Neural progenitor cell (in vitro differentiated cells): ENCODE results near the gene VWA5B1. TPM values are rescaled to one million over a fixed set of nuclear protein-coding genes. Genes with fewer than 3 reads are reported as not detected.

Source experiments
- DNase-seq: peaks from one replicate; pipeline ENCODE4 v3.0.0-alpha.2; 2016; ENCODE audit warnings: low spot score
- H2AFZ ChIP-seq: fragments of 200-600 bp; sonication (generic); replicated peaks from 2 replicates; pipeline ENCODE4 v1.6.1; 2016; ENCODE audit warnings: antibody characterized with exemption
- H3F3A ChIP-seq: fragments of 200-600 bp; sonication (generic); 2 replicates; pipeline ENCODE4 v1.6.1; 2016; ENCODE audit warnings: antibody characterized with exemption, low read depth
- H3K27ac ChIP-seq: fragments of 200-600 bp; sonication (generic); 2 replicates; pipeline ENCODE4 v1.5.1; 2016; ENCODE audit warnings: mild to moderate bottlenecking
- H3K27me3 ChIP-seq: fragments of 200-600 bp; sonication (generic); 2 replicates; pipeline ENCODE4 v1.6.1; 2016; ENCODE audit warnings: mild to moderate bottlenecking, moderate library complexity
- H3K36me3 ChIP-seq: fragments of 200-600 bp; sonication (generic); 2 replicates; pipeline ENCODE4 v1.5.1; 2016
- H3K4me1 ChIP-seq: fragments of 200-600 bp; sonication (generic); 2 replicates; pipeline ENCODE4 v1.6.1; 2016; ENCODE audit warnings: mixed run types
- H3K4me2 ChIP-seq: fragments of 200-600 bp; sonication (generic); 2 replicates; pipeline ENCODE4 v1.6.1; 2016
- H3K4me3 ChIP-seq: fragments of 200-600 bp; sonication (generic); 2 replicates; pipeline ENCODE4 v1.5.1; 2016
- H3K79me2 ChIP-seq: fragments of 200-600 bp; sonication (generic); 2 replicates; pipeline ENCODE4 v1.6.1; 2016; ENCODE audit warnings: low read depth
- H3K9ac ChIP-seq: fragments of 200-600 bp; sonication (generic); 2 replicates; pipeline ENCODE4 v1.6.1; 2016
- H3K9me3 ChIP-seq: fragments of 200-600 bp; sonication (generic); 2 replicates; pipeline ENCODE4 v1.5.1; 2016; ENCODE audit warnings: low read depth
- H4K20me1 ChIP-seq: fragments of 200-600 bp; sonication (generic); 2 replicates; pipeline ENCODE4 v1.6.1; 2016; ENCODE audit warnings: low read depth
- H3K27ac Mint-ChIP-seq: 3 replicates; pipeline ENCODE4 v1.8.0; 2021; ENCODE audit warnings: mixed read lengths
- H3K27me3 Mint-ChIP-seq: 2 replicates; pipeline ENCODE4 v1.8.0; 2022; ENCODE audit warnings: low read depth, mild to moderate bottlenecking, inconsistent platforms, moderate library complexity, mixed read lengths; ENCODE audit not compliant: insufficient read depth
- H3K36me3 Mint-ChIP-seq: 3 replicates; pipeline ENCODE4 v1.8.0; 2021; ENCODE audit warnings: mixed read lengths
- H3K4me1 Mint-ChIP-seq: 3 replicates; pipeline ENCODE4 v1.8.0; 2021; ENCODE audit warnings: mixed read lengths
- H3K4me3 Mint-ChIP-seq: 3 replicates; pipeline ENCODE4 v1.8.0; 2021; ENCODE audit warnings: mild to moderate bottlenecking, moderate library complexity, mixed read lengths
- H3K9me3 Mint-ChIP-seq: 3 replicates; pipeline ENCODE4 v1.8.0; 2020; ENCODE audit warnings: mixed read lengths
- EZH2 ChIP-seq: fragments of 200-600 bp; sonication (generic); IDR thresholded peaks from 2 replicates; pipeline ENCODE4 v1.6.1; 2017; ENCODE audit warnings: antibody characterized with exemption, mild to moderate bottlenecking, moderate library complexity
- EZH2phosphoT487 ChIP-seq: fragments of 200-600 bp; sonication (generic); IDR thresholded peaks from 2 replicates; pipeline ENCODE4 v1.6.1; 2017; ENCODE audit warnings: antibody characterized with exemption
- total RNA-seq: library from RNA; depleted of rRNA; stranded (reverse); fragments of >200 nt; gene quantifications from 2 replicates; pipeline ENCODE4 v1.2.3, GENCODE V29; 2015; ENCODE audit warnings: low replicate concordance
- TF ChIP-seq, protein P1 (sequence below): fragments of 200-600 bp; sonication (generic); IDR thresholded peaks from 2 replicates; pipeline ENCODE4 v1.5.1; 2017; ENCODE audit warnings: antibody characterized with exemption, mild to moderate bottlenecking

Gene VWA5B1
- total RNA-seq, 1 donor from 2014 or later = not detected

DNA sequence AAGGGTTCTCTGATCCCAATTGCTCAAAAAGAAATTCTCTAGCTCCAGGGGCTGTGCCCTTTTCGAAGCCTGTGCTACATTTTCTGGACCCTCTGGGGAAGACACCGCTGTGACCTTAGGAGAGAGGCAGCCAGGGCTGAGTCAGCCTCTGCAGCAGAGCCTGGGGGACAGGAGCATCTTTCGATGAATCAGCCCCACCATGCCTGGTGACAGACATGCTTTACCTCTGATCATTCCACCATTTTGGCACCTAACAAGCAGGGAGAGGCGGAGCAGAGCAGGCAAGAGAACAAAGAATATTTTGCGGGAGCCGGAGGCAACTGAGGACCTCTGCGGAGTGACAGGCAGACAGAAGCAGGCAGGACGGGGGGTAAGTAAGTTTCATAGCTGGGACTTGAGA lies 84.9 kb downstream of the VWA5B1 start:
- Mint-ChIP-seq H3K27me3 (peaks cover 16% of the 10 kb centered on the region), H3K9me3 (no peaks in the 10 kb centered on the region), H3K27ac (no peak overlapping the region), H3K36me3 (no peaks in the 10 kb centered on the region), H3K4me3 (no peak overlapping the region), H3K4me1 (peaks cover 20% of the 10 kb centered on the region)
- H3K27me3 ChIP-seq = peaks cover 93% of the 10 kb centered on the region
- H3K9ac ChIP-seq = no peak overlapping the region
- H3F3A ChIP-seq = no peaks in the 10 kb centered on the region
- H3K9me3 ChIP-seq = no peaks in the 10 kb centered on the region
- H3K4me1 ChIP-seq = no peaks in the 10 kb centered on the region
- no peak overlapping the region for H2AFZ ChIP-seq
- H4K20me1 ChIP-seq = peaks cover 13% of the 10 kb centered on the region
- no peak overlapping the region for H3K27ac ChIP-seq
- TF ChIP-seq EZH2phosphoT487 = no peak
- TF ChIP-seq, protein P1, sequence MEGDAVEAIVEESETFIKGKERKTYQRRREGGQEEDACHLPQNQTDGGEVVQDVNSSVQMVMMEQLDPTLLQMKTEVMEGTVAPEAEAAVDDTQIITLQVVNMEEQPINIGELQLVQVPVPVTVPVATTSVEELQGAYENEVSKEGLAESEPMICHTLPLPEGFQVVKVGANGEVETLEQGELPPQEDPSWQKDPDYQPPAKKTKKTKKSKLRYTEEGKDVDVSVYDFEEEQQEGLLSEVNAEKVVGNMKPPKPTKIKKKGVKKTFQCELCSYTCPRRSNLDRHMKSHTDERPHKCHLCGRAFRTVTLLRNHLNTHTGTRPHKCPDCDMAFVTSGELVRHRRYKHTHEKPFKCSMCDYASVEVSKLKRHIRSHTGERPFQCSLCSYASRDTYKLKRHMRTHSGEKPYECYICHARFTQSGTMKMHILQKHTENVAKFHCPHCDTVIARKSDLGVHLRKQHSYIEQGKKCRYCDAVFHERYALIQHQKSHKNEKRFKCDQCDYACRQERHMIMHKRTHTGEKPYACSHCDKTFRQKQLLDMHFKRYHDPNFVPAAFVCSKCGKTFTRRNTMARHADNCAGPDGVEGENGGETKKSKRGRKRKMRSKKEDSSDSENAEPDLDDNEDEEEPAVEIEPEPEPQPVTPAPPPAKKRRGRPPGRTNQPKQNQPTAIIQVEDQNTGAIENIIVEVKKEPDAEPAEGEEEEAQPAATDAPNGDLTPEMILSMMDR = no peak
- TF ChIP-seq EZH2 = no peak
- no peak for DNase-seq
- no peak overlapping the region for H3K4me2 ChIP-seq
- no peaks in the 10 kb centered on the region for H3K36me3 ChIP-seq
- H3K4me3 ChIP-seq = no peak overlapping the region
- H3K79me2 ChIP-seq = no peaks in the 10 kb centered on the region

DNA sequence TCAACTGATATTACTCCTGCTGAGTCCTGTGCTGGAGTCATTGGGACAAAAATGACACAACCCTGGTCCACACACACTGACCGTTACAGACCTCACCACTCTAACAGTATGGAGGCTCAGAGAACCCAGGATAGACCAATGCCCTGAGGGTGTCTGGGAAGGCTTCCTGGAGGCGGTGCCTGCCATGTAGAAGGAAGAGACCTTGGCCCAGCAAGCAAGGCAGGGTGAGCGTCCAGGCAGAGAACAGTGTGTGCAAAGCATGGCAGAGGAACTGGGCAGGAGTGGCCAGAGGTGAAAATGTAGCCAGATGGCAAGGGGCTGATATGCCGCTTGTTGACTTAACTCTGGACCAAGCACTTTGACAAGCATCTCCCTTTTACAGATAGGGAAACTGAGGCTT lies 85.5 kb downstream of the VWA5B1 start:
- Mint-ChIP-seq H3K36me3 (no peaks in the 10 kb centered on the region), H3K9me3 (no peaks in the 10 kb centered on the region), H3K27ac (no peak overlapping the region), H3K4me3 (no peak overlapping the region), H3K4me1 (peaks cover 20% of the 10 kb centered on the region), H3K27me3 (peaks cover 12% of the 10 kb centered on the region)
- H2AFZ ChIP-seq = no peak overlapping the region
- H3K9me3 ChIP-seq = no peaks in the 10 kb centered on the region
- H3K27ac ChIP-seq = no peak overlapping the region
- peaks cover 8% of the 10 kb centered on the region for H4K20me1 ChIP-seq
- H3F3A ChIP-seq = no peaks in the 10 kb centered on the region
- no peak overlapping the region for H3K4me3 ChIP-seq
- no peak overlapping the region for H3K9ac ChIP-seq
- H3K4me2 ChIP-seq = no peak overlapping the region
- no peak for DNase-seq
- no peaks in the 10 kb centered on the region for H3K4me1 ChIP-seq
- no peaks in the 10 kb centered on the region for H3K79me2 ChIP-seq
- H3K36me3 ChIP-seq = no peaks in the 10 kb centered on the region
- H3K27me3 ChIP-seq = peaks cover 93% of the 10 kb centered on the region
- no peak for TF ChIP-seq EZH2phosphoT487
- TF ChIP-seq EZH2 = peak; percentile 23

DNA sequence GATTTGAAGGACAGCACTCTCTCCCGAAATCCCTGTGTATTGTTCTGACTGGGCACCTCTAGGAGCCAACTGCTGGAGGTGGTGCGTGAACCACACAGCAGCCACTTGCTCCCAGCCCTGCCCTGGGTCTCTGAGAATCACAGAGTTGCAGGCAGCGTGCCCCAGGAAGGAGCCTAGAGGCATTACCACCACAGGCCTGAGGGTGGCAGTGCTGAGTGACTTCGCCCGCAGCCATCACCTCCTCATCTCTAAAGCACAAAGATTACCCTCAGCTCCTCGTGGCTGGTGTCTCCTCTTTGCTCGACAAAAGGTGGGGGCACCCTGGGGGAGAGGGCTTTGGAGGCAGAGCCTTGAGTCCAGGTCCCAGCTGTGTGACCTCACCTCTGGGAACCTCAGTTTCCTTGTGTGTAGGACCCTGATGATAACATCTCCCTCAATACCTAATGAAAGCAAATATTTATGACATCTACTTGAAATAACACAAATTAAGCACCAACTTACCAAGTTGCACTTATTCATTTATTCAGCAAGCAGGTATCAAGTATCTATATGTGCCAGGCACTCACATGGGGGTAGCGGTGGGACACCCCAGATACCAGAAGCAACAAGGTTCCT lies 86.3 kb downstream of the VWA5B1 start:
- peak; percentile 71 for DNase-seq
- Histone ChIP-seq H4K20me1 (no peaks in the 10 kb centered on the region), H3F3A (no peaks in the 10 kb centered on the region), H3K79me2 (no peaks in the 10 kb centered on the region), H3K4me3 (no peak overlapping the region), H3K36me3 (no peaks in the 10 kb centered on the region), H3K4me2 (no peak overlapping the region), H3K27ac (no peak overlapping the region), H3K9ac (no peak overlapping the region), H2AFZ (no peak overlapping the region), H3K27me3 (peaks cover 85% of the 10 kb centered on the region), H3K9me3 (no peaks in the 10 kb centered on the region), H3K4me1 (no peaks in the 10 kb centered on the region)
- H3K27ac Mint-ChIP-seq = peak overlapping the region; percentile 32
- peaks cover 20% of the 10 kb centered on the region for H3K4me1 Mint-ChIP-seq
- no peaks in the 10 kb centered on the region for H3K9me3 Mint-ChIP-seq
- peak overlapping the region; percentile 4 for H3K4me3 Mint-ChIP-seq
- H3K27me3 Mint-ChIP-seq = peaks cover 7% of the 10 kb centered on the region
- no peak for TF ChIP-seq EZH2
- TF ChIP-seq, protein P1 = peak; percentile 70
- no peaks in the 10 kb centered on the region for H3K36me3 Mint-ChIP-seq

DNA sequence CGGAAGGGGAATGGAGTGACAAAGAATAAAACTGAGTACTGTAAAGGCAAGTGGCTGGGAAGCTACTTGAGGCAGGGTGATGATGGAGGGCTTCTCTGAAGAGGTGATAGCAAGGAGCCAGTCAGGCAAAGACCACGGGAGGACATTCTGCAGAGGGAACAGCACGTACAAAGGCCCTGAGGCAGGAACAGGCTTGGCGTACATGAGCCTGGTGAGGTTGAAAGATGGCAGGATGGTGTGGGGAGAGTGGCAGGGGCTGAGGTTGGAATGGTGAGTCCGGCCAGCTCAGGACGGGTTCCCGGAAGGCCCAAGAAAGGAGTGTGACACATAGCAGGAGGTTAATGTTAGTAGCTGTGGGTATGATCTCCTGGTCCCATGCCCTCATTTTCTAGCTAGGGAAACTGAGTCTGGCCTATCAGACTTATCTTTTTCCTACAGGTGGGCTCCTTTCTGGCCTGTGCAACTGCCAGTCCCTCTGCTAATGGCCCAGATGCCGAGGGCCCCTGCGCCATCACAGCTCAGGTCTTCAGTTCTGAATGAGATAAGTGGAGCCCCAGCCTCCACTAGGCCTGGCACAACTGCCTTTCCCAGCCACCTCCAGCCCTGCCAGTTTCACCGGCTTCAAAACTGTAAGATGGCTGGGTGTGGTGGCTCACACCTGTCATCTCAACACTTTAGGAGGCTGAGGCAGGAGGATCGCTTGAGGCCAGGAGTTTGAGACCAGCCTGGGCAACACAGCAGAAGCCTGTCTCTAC lies 87.0 kb downstream of the VWA5B1 start:
- Mint-ChIP-seq H3K27me3 (peaks cover 7% of the 10 kb centered on the region), H3K4me3 (peak overlapping the region; percentile 4)
- no peak overlapping the region for H2AFZ ChIP-seq

More for the DNA sequence above, 87.0 kb downstream of the VWA5B1 start:
- H3K4me3 ChIP-seq = no peak overlapping the region
- no peaks in the 10 kb centered on the region for H3F3A ChIP-seq
- H3K4me1 Mint-ChIP-seq = peaks cover 20% of the 10 kb centered on the region
- H3K36me3 ChIP-seq = no peaks in the 10 kb centered on the region
- no peaks in the 10 kb centered on the region for H3K9me3 ChIP-seq
- H3K27ac Mint-ChIP-seq = peak overlapping the region; percentile 32
- H3K9me3 Mint-ChIP-seq = no peaks in the 10 kb centered on the region
- H3K9ac ChIP-seq = no peak overlapping the region
- no peak overlapping the region for H3K27ac ChIP-seq
- TF ChIP-seq, protein P1 = no peak
- no peak for TF ChIP-seq EZH2
- no peak for TF ChIP-seq EZH2phosphoT487
- H3K27me3 ChIP-seq = peaks cover 78% of the 10 kb centered on the region
- no peak for DNase-seq
- no peak overlapping the region for H3K4me2 ChIP-seq
- H3K79me2 ChIP-seq = no peaks in the 10 kb centered on the region
- H3K4me1 ChIP-seq = no peaks in the 10 kb centered on the region
- no peaks in the 10 kb centered on the region for H3K36me3 Mint-ChIP-seq
- no peaks in the 10 kb centered on the region for H4K20me1 ChIP-seq
